Measurements from ENCODE around the gene CCDC88A. TPM values are rescaled to one million over a fixed set of nuclear protein-coding genes. Genes with fewer than 3 reads are reported as not detected.

CCDC88A gene
- polyA plus RNA-seq, 1 of the 3 experiments (the other 2 are of a cell fraction): 7.0 TPM

DNA sequence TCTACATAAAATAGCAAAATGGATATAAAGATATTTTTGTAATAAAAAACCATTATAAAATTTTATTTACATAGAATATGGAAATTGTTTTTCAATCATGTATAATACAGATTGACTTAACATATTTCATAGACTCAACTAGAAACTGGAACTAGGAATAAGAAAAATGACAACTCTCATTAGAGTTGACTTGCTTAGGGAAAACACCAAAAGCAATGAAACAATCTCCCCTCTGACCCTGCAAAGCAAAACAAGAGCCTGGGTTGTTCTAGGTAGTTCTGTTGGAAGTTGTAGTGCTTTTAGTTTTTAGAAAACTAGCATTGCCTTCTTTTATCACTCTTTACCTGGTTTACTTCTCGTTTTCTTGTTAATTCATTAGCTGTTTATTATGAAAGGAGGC lies 118.4 kb downstream of the CCDC88A start:
- ChIA-PET CTCF (no interaction called here), POLR2A (no interaction called here)
- Histone ChIP-seq H3K27ac (ENCODE audit: low read depth in 2 of 2, low read length in 1 of 2) (no peak overlapping the region), H3K4me2 (no peak overlapping the region), H3K27me3 (ENCODE audit: insufficient read depth) (no peaks in the 10 kb centered on the region), H3K9ac (no peak overlapping the region), H3K9me2 (no peaks in the 10 kb centered on the region), H2AFZ (ENCODE audit: low read depth) (no peak overlapping the region), H3K79me2 (ENCODE audit: insufficient read depth) (no peaks in the 10 kb centered on the region), H3K9me3 (no peaks in the 10 kb centered on the region), H3F3A (replicated peaks; ENCODE audit: insufficient read depth) (peaks cover 10% of the 10 kb centered on the region), H4K20me1 (ENCODE audit: insufficient read depth) (no peaks in the 10 kb centered on the region), H3K4me3 (ENCODE audit: low read depth in 2 of 2, low read length in 1 of 2) (no peak overlapping the region), H3K36me3 (replicated peaks in 1 of 2; ENCODE audit: control insufficient read depth in 1 of 2, insufficient read depth in 2 of 2, low read length in 1 of 2) (peaks cover 30 to 40% of the 10 kb centered on the region in 2 experiments), H3K4me1 (ENCODE audit: control insufficient read depth in 1 of 2, insufficient read depth in 2 of 2, low read depth in 1 of 2, low read length in 1 of 2) (no peaks in the 10 kb centered on the region; a peak in 1 of 4 replicates)
- 93% methylated on average over 1 of the region's 1 CpG for WGBS (ENCODE audit: low lambda C conversion rate)
- DNase-seq: no peak
- no peak for TF ChIP-seq MEF2A (IDR thresholded peaks at IDR 0.05; ENCODE audit: borderline replicate concordance, low read depth)
- TF ChIP-seq NRF1 (IDR thresholded peaks at IDR 0.05; ENCODE audit: low read depth, low read length): no peak
- TF ChIP-seq, protein P1, sequence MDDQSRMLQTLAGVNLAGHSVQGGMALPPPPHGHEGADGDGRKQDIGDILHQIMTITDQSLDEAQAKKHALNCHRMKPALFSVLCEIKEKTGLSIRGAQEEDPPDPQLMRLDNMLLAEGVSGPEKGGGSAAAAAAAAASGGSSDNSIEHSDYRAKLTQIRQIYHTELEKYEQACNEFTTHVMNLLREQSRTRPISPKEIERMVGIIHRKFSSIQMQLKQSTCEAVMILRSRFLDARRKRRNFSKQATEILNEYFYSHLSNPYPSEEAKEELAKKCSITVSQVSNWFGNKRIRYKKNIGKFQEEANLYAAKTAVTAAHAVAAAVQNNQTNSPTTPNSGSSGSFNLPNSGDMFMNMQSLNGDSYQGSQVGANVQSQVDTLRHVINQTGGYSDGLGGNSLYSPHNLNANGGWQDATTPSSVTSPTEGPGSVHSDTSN (IDR thresholded peaks at IDR 0.05): no peak
- no peak for TF ChIP-seq RAD21 (IDR thresholded peaks at IDR 0.05; ENCODE audit: low read length)
- TF ChIP-seq EZH2phosphoT487 (IDR thresholded peaks at IDR 0.05; ENCODE audit: borderline replicate concordance, low read depth): no peak
- no peak for TF ChIP-seq POLR2AphosphoS5 (IDR thresholded peaks at IDR 0.05; ENCODE audit: low read depth, low read length)

GRCh38 chr2:55296393-55296792 lies 123.3 kb downstream of the CCDC88A start:
- Histone ChIP-seq H3F3A (replicated peaks; ENCODE audit: insufficient read depth) (peaks cover 4% of the 10 kb centered on the region), H3K9me2 (no peaks in the 10 kb centered on the region), H3K9me3 (no peaks in the 10 kb centered on the region), H3K27me3 (ENCODE audit: insufficient read depth) (no peaks in the 10 kb centered on the region), H3K4me3 (ENCODE audit: low read depth in 2 of 2, low read length in 1 of 2) (no peak overlapping the region), H3K79me2 (ENCODE audit: insufficient read depth) (no peaks in the 10 kb centered on the region), H3K36me3 (replicated peaks in 1 of 2; ENCODE audit: control insufficient read depth in 1 of 2, insufficient read depth in 2 of 2, low read length in 1 of 2) (peaks cover 42 to 48% of the 10 kb centered on the region in 2 experiments), H4K20me1 (ENCODE audit: insufficient read depth) (no peaks in the 10 kb centered on the region), H3K9ac (no peak overlapping the region), H3K4me1 (ENCODE audit: control insufficient read depth in 1 of 2, insufficient read depth in 2 of 2, low read depth in 1 of 2, low read length in 1 of 2) (peaks cover 0 to under 1% of the 10 kb centered on the region in 2 experiments; a peak in 2 of 4 replicates), H3K4me2 (no peak overlapping the region), H2AFZ (ENCODE audit: low read depth) (no peak overlapping the region), H3K27ac (ENCODE audit: low read depth in 2 of 2, low read length in 1 of 2) (no peak overlapping the region)
- ChIA-PET CTCF (no interaction called here), POLR2A (no interaction called here)
- DNase-seq: no peak
- TF ChIP-seq RAD21 (IDR thresholded peaks at IDR 0.05; ENCODE audit: low read length): no peak
- no peak for TF ChIP-seq NFIC (IDR thresholded peaks at IDR 0.05; ENCODE audit: borderline replicate concordance)
- TF ChIP-seq FOXM1 (IDR thresholded peaks at IDR 0.05; ENCODE audit: low read depth): no peak
- TF ChIP-seq GABPA (IDR thresholded peaks at IDR 0.05; ENCODE audit: low read depth): no peak
- no peak for TF ChIP-seq TCF12 (IDR thresholded peaks at IDR 0.05)
- no peak for TF ChIP-seq POLR2AphosphoS5 (IDR thresholded peaks at IDR 0.05; ENCODE audit: low read depth, low read length)
- TF ChIP-seq USF2 (IDR thresholded peaks at IDR 0.05; ENCODE audit: borderline replicate concordance, low read depth, low read length): no peak

GRCh38 chr2:55283083-55283482 lies 136.6 kb downstream of the CCDC88A start:
- Histone ChIP-seq H4K20me1 (ENCODE audit: insufficient read depth) (no peaks in the 10 kb centered on the region), H3K4me1 (ENCODE audit: control insufficient read depth in 1 of 2, insufficient read depth in 2 of 2, low read depth in 1 of 2, low read length in 1 of 2) (no peaks in the 10 kb centered on the region; a peak in 1 of 4 replicates), H3K79me2 (ENCODE audit: insufficient read depth) (no peaks in the 10 kb centered on the region), H3K4me2 (no peak overlapping the region), H3K27me3 (ENCODE audit: insufficient read depth) (no peaks in the 10 kb centered on the region), H3K9me2 (no peaks in the 10 kb centered on the region), H2AFZ (ENCODE audit: low read depth) (no peak overlapping the region), H3F3A (replicated peaks; ENCODE audit: insufficient read depth) (peaks cover 7% of the 10 kb centered on the region), H3K27ac (ENCODE audit: low read depth in 2 of 2, low read length in 1 of 2) (no peak overlapping the region), H3K4me3 (ENCODE audit: low read depth in 2 of 2, low read length in 1 of 2) (no peak overlapping the region), H3K9ac (no peak overlapping the region), H3K36me3 (replicated peaks in 1 of 2; ENCODE audit: control insufficient read depth in 1 of 2, insufficient read depth in 2 of 2, low read length in 1 of 2) (peaks cover 0 to 3% of the 10 kb centered on the region in 2 experiments), H3K9me3 (no peaks in the 10 kb centered on the region)
- CTCF ChIA-PET: no interaction called here
- POLR2A ChIA-PET: no interaction called here
- 98% methylated on average over 12 of the region's 12 CpGs for WGBS (ENCODE audit: low lambda C conversion rate)
- DNase-seq: no peak
- TF ChIP-seq RAD21 (IDR thresholded peaks at IDR 0.05; ENCODE audit: low read length) (no peak), RXRA (IDR thresholded peaks at IDR 0.05; ENCODE audit: borderline replicate concordance, low read depth) (no peak), EZH2phosphoT487 (IDR thresholded peaks at IDR 0.05; ENCODE audit: borderline replicate concordance, low read depth) (no peak), USF1 (IDR thresholded peaks at IDR 0.05; ENCODE audit: borderline replicate concordance, low read depth) (no peak), TCF12 (IDR thresholded peaks at IDR 0.05) (no peak), GATA2 (CRISPR knock-in tag; IDR thresholded peaks at IDR 0.05) (no peak), ELF1 (IDR thresholded peaks at IDR 0.05) (no peak)
- TF ChIP-seq, protein P1 (IDR thresholded peaks at IDR 0.05): no peak
